Breast epithelium (tissue), 3 donors: ENCODE data around the gene H1-8.

Experiments used
- POLR2A ChIP-seq: fragments of 450-650 bp; IDR thresholded peaks from one replicate; pipeline ENCODE4 v1.6.1; 2016; ENCODE audit warnings: antibody characterized with exemption, mild to moderate bottlenecking, moderate library complexity
- TF ChIP-seq, protein P1 (sequence below), 3 donors: fragments of 450-650 bp; IDR thresholded peaks; one replicate each; pipeline ENCODE4 v1.5.1; 2016 to 2017; ENCODE audit warnings: antibody characterized with exemption in 3 of 3, mild to moderate bottlenecking in 3 of 3, moderate library complexity in 3 of 3

DNA sequence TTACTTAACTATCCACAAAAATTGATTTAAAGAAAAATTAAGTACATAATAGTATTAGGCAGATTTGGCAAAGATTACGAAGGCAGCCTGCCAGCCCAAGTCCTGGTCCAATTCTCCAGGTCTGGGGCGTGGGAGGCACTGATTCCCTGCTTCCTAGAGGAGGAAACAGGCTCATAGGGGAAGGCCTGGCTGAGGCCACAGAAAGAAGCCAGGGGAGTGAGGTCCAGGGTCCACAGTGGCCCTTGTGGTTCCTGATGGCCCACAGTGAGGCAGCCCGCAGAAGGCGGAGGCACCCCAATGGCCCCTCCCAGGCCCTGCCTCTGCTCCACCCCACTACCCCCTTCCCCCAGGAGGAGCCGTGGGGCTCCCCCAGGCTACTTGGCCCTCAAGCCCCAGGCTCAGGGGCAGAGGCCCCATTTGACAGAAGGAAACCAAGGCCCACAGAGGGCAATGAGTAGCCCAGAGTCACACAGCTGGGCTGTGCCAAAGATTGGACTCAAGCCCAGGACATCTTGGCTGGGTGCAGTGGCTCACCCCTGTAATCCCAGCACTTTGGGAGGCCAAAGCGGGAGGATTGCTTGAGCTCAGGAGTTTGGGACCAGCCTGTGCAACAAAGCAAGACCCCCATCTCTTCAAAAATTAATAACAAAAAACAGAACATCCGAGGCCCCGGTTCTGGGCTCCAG lies 21.0 kb downstream of the H1-8 start:
- TF ChIP-seq POLR2A = no peak
- TF ChIP-seq, protein P1, sequence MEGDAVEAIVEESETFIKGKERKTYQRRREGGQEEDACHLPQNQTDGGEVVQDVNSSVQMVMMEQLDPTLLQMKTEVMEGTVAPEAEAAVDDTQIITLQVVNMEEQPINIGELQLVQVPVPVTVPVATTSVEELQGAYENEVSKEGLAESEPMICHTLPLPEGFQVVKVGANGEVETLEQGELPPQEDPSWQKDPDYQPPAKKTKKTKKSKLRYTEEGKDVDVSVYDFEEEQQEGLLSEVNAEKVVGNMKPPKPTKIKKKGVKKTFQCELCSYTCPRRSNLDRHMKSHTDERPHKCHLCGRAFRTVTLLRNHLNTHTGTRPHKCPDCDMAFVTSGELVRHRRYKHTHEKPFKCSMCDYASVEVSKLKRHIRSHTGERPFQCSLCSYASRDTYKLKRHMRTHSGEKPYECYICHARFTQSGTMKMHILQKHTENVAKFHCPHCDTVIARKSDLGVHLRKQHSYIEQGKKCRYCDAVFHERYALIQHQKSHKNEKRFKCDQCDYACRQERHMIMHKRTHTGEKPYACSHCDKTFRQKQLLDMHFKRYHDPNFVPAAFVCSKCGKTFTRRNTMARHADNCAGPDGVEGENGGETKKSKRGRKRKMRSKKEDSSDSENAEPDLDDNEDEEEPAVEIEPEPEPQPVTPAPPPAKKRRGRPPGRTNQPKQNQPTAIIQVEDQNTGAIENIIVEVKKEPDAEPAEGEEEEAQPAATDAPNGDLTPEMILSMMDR (IDR thresholded peaks at IDR 0.05) = no peak
